Stimulated activated CD4-positive, alpha-beta T cell treated with anti-CD3 and anti-CD28 coated beads, Interleukin-4, amount 100 ng/mL, for 24 hours (primary cell): ENCODE results near the gene GOSR1.
"Not testable (repeated sequence)": the region's sequence is repeated elsewhere in the genome, so short reads cannot be mapped to it uniquely, and the experiment has no call there.

Source experiments
- DNase-seq: peaks from one replicate; pipeline ENCODE4 v3.0.0-alpha.2; 2020

GOSR1 gene

GRCh38 chr17:30564422-30565072, 87.3 kb downstream of the GOSR1 start:
- not testable (repeated sequence) for DNase-seq

GRCh38 chr17:30565073-30565935, 88.1 kb downstream of the GOSR1 start:
- no peak for DNase-seq

GRCh38 chr17:30566104-30566503, 88.9 kb downstream of the GOSR1 start:
- not testable (repeated sequence) for DNase-seq

GRCh38 chr17:30566516-30567225, 89.5 kb downstream of the GOSR1 start:
- not testable (repeated sequence) for DNase-seq

GRCh38 chr17:30567231-30568116, 90.3 kb downstream of the GOSR1 start:
- no peak for DNase-seq

- DNase-seq, result no peak
Observed at GRCh38 chr17:30568117-30568430, 90.9 kb downstream of the GOSR1 start.

GRCh38 chr17:30569531-30570175, 92.4 kb downstream of the GOSR1 start:
- not testable (repeated sequence) for DNase-seq

GRCh38 chr17:30570191-30570590, 93.0 kb downstream of the GOSR1 start:
- DNase-seq, result no peak

- DNase-seq, result no peak
Observed at GRCh38 chr17:30570596-30571265, 93.5 kb downstream of the GOSR1 start.

- DNase-seq, result not testable (repeated sequence)
Observed at GRCh38 chr17:30571404-30571803, 94.2 kb downstream of the GOSR1 start.

- DNase-seq, result no peak
Observed at GRCh38 chr17:30571921-30572320, 94.7 kb downstream of the GOSR1 start.

GRCh38 chr17:30572651-30573554, 95.7 kb downstream of the GOSR1 start:
- not testable (repeated sequence) for DNase-seq

- DNase-seq, result no peak
Observed at GRCh38 chr17:30573603-30574175, 96.5 kb downstream of the GOSR1 start.

- DNase-seq, result not testable (repeated sequence)
Observed at GRCh38 chr17:30574309-30574708, 97.1 kb downstream of the GOSR1 start.

GRCh38 chr17:30574806-30575205, 97.6 kb downstream of the GOSR1 start:
- not testable (repeated sequence) for DNase-seq

- not testable (repeated sequence) for DNase-seq
Observed at GRCh38 chr17:30575648-30576325, 98.6 kb downstream of the GOSR1 start.

GRCh38 chr17:30576326-30576861, 99.2 kb downstream of the GOSR1 start:
- no peak for DNase-seq
